PC-3 (cell line): Measurements from ENCODE around the gene SRRM3. TPM values are rescaled to one million over a fixed set of nuclear protein-coding genes. Genes with fewer than 3 reads are reported as not detected.

Experiments
- ATAC-seq: fragments of 200-7000 bp; cut with Tn5 transposase; 2 replicates; pipeline ENCODE4 v1.9.1; 2020; ENCODE audit warnings: mild to moderate bottlenecking, moderate library complexity
- BruUV-seq: library from RNA; stranded (reverse); fragments of 400-500 nt; replicated peaks from 2 replicates; lab custom pipeline; 2021; lab: Mats Ljungman, UMichigan
- CTCF ChIA-PET: fragments of 300-600 bp; sonication (Branson Sonifier 250); formaldehyde crosslinking; loops from one replicate; lab custom pipeline; 2022; ENCODE audit warnings: antibody characterized with exemption; lab: Charles Lee
- POLR2A ChIA-PET: fragments of 300-600 bp; sonication (Branson Sonifier 250); formaldehyde crosslinking; loops from one replicate; lab custom pipeline; 2022; ENCODE audit warnings: antibody characterized with exemption; ENCODE audit not compliant: unreplicated experiment; lab: Charles Lee
- DNase-seq: peaks from one replicate; pipeline ENCODE4 v3.0.0-alpha.2; 2015
- H2AFZ ChIP-seq: fragments of 300-600 bp; sonication (generic); 2 replicates; pipeline ENCODE4 v1.6.0; 2016; ENCODE audit warnings: antibody characterized with exemption, low read length
- H3F3A ChIP-seq: fragments of 300-600 bp; sonication (generic); one replicate; pipeline ENCODE4 v1.6.0; 2017; ENCODE audit warnings: antibody characterized with exemption, low read length, control low read depth, mild to moderate bottlenecking; ENCODE audit not compliant: unreplicated experiment
- H3K27ac ChIP-seq: fragments of 300-600 bp; sonication (generic); 2 replicates; pipeline ENCODE4 v1.5.1; 2016; ENCODE audit warnings: mild to moderate bottlenecking, low read length
- H3K27me3 ChIP-seq: fragments of 300-600 bp; sonication (generic); 2 replicates; pipeline ENCODE4 v1.6.1; 2016; ENCODE audit warnings: low read length, mixed read lengths
- H3K36me3 ChIP-seq: fragments of 300-600 bp; sonication (generic); 2 replicates; pipeline ENCODE4 v1.6.1; 2016; ENCODE audit warnings: low read depth, mixed run types, low read length, mixed read lengths
- H3K4me1 ChIP-seq: fragments of 300-600 bp; sonication (generic); 2 replicates; pipeline ENCODE4 v1.5.1; 2016; ENCODE audit warnings: low read length; ENCODE audit not compliant: insufficient read depth
- H3K4me2 ChIP-seq: fragments of 300-600 bp; sonication (generic); 2 replicates; pipeline ENCODE4 v1.6.0; 2016; ENCODE audit warnings: low read length
- H3K4me3 ChIP-seq: fragments of 300-600 bp; sonication (generic); 2 replicates; pipeline ENCODE4 v1.5.1; 2016; ENCODE audit warnings: mild to moderate bottlenecking, low read length, mixed read lengths
- H3K79me2 ChIP-seq: fragments of 300-600 bp; sonication (generic); 2 replicates; pipeline ENCODE4 v1.6.1; 2017; ENCODE audit warnings: low read length, mixed read lengths
- H3K9ac ChIP-seq: fragments of 300-600 bp; sonication (generic); 2 replicates; pipeline ENCODE4 v1.6.0; 2016; ENCODE audit warnings: mild to moderate bottlenecking, low read length
- H3K9me2 ChIP-seq: fragments of 300-600 bp; sonication (generic); replicated peaks from 2 replicates; pipeline ENCODE4 v1.6.1; 2016; ENCODE audit warnings: mixed run types, low read length, mixed read lengths
- H3K9me3 ChIP-seq: fragments of 300-600 bp; sonication (generic); 2 replicates; pipeline ENCODE4 v1.6.1; 2016; ENCODE audit warnings: low read length, mixed read lengths
- H4K20me1 ChIP-seq: fragments of 300-600 bp; sonication (generic); 2 replicates; pipeline ENCODE4 v1.6.1; 2016; ENCODE audit warnings: low read length, mixed read lengths
- EZH2 ChIP-seq: fragments of 300-600 bp; sonication (generic); IDR thresholded peaks from one replicate; pipeline ENCODE4 v1.6.1; 2017; ENCODE audit warnings: antibody characterized with exemption, mild to moderate bottlenecking, low read length; ENCODE audit not compliant: unreplicated experiment
- EZH2phosphoT487 ChIP-seq: fragments of 300-600 bp; sonication (generic); IDR thresholded peaks from 2 replicates; pipeline ENCODE4 v1.6.1; 2018; ENCODE audit warnings: mild to moderate bottlenecking, antibody characterized with exemption, low read length, borderline replicate concordance
- intact Hi-C: fragments of 100-400 bp; cut with micrococcal nuclease; formaldehyde crosslinking; loops from 2 replicates; pipeline ENCODE4 v1.9.0; 2023
- total RNA-seq: library from RNA; depleted of rRNA; stranded (reverse); fragments of >200 nt; gene quantifications from 2 replicates; pipeline ENCODE4 v1.2.3, GENCODE V29; 2014
- TF ChIP-seq, protein P1 (sequence below): fragments of 300-600 bp; sonication (generic); conservative IDR thresholded peaks from 2 replicates; pipeline ENCODE4 v1.5.1; 2017; ENCODE audit warnings: antibody characterized with exemption, low read depth, mild to moderate bottlenecking, low read length

Gene SRRM3
- total RNA-seq, 1 experiment from 2014 or later, result 0.66 TPM

DNA sequence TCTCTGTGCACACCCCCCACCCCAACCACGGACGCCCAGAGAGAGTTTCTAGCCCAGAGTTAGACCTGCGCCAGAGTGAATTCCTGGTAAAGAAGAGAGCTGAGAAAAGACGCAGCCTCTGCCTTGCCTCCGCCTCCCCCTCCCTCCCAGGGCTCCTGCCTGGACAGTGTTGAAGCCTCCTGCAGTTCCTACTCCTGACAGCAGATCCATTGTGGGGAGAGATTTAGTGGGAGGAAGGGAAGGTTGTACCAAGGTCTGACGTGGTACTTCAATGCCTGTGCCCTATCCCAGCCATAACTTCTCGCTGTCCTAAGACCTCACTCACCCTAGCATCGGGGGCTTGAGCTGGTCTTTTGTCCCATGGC, 952 bp downstream of the SRRM3 start:
- no peak overlapping the region for H3K27ac ChIP-seq
- no peaks in the 10 kb centered on the region for H3K9me3 ChIP-seq
- H3K79me2 ChIP-seq, result no peaks in the 10 kb centered on the region
- H3K36me3 ChIP-seq, result no peaks in the 10 kb centered on the region
- ChIA-PET POLR2A (no interaction called here), CTCF (no interaction called here)
- H3K4me2 ChIP-seq, result no peak overlapping the region
- TF ChIP-seq, protein P1, sequence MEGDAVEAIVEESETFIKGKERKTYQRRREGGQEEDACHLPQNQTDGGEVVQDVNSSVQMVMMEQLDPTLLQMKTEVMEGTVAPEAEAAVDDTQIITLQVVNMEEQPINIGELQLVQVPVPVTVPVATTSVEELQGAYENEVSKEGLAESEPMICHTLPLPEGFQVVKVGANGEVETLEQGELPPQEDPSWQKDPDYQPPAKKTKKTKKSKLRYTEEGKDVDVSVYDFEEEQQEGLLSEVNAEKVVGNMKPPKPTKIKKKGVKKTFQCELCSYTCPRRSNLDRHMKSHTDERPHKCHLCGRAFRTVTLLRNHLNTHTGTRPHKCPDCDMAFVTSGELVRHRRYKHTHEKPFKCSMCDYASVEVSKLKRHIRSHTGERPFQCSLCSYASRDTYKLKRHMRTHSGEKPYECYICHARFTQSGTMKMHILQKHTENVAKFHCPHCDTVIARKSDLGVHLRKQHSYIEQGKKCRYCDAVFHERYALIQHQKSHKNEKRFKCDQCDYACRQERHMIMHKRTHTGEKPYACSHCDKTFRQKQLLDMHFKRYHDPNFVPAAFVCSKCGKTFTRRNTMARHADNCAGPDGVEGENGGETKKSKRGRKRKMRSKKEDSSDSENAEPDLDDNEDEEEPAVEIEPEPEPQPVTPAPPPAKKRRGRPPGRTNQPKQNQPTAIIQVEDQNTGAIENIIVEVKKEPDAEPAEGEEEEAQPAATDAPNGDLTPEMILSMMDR, result no peak
- TF ChIP-seq EZH2 (no peak), EZH2phosphoT487 (no peak)
- intact Hi-C loops, result no loop called here
- no peaks in the 10 kb centered on the region for H4K20me1 ChIP-seq
- no TSS peak for BruUV-seq
- H3K9me2 ChIP-seq, result no peaks in the 10 kb centered on the region
- no peaks in the 10 kb centered on the region for H3K4me1 ChIP-seq
- no peak overlapping the region for H3K9ac ChIP-seq
- no peak overlapping the region for H3K4me3 ChIP-seq
- no peaks in the 10 kb centered on the region for H3F3A ChIP-seq
- H2AFZ ChIP-seq, result no peak overlapping the region
- DNase-seq, result no peak
- no peak for ATAC-seq
- peaks cover 19% of the 10 kb centered on the region for H3K27me3 ChIP-seq

DNA sequence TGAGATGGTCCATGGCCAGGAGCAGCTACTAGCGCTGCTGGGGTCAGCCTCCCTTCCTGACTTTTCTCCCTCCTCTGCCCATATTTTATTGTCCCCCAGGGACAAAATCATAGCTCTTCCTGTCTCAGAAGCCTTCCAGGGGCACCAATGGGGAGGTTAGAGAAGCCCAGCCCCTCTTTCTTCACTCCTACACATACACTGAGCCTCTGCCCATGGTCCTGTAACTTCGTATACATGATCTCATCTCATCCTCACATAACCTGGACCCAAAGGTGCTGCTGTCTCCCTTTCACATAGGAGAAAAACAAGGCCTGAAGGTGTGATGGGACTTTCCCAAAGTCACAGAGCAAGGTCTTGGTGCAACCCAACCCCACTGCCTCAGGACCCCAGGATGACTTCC, 2.5 kb downstream of the SRRM3 start:
- no peaks in the 10 kb centered on the region for H3K36me3 ChIP-seq
- no peaks in the 10 kb centered on the region for H4K20me1 ChIP-seq
- H2AFZ ChIP-seq, result no peak overlapping the region
- no peak overlapping the region for H3K4me3 ChIP-seq
- no peaks in the 10 kb centered on the region for H3K9me3 ChIP-seq
- H3K4me1 ChIP-seq, result no peaks in the 10 kb centered on the region
- ATAC-seq (no peak), DNase-seq (no peak)
- H3K27ac ChIP-seq, result no peak overlapping the region
- TF ChIP-seq, protein P1, result no peak
- no peak for TF ChIP-seq EZH2phosphoT487
- no peak for TF ChIP-seq EZH2
- no TSS peak for BruUV-seq
- H3K79me2 ChIP-seq, result no peaks in the 10 kb centered on the region
- H3K9ac ChIP-seq, result no peak overlapping the region
- H3K9me2 ChIP-seq, result no peaks in the 10 kb centered on the region
- peaks cover 27% of the 10 kb centered on the region for H3K27me3 ChIP-seq
- CTCF ChIA-PET, result no interaction called here
- POLR2A ChIA-PET, result interaction anchor here (0.5 kb wide), 1 partner anchor 476 kb away, joined by 3 read pairs; no protein-coding TSS in a partner anchor
- no peaks in the 10 kb centered on the region for H3F3A ChIP-seq
- no peak overlapping the region for H3K4me2 ChIP-seq
- intact Hi-C loops, result no loop called here

DNA sequence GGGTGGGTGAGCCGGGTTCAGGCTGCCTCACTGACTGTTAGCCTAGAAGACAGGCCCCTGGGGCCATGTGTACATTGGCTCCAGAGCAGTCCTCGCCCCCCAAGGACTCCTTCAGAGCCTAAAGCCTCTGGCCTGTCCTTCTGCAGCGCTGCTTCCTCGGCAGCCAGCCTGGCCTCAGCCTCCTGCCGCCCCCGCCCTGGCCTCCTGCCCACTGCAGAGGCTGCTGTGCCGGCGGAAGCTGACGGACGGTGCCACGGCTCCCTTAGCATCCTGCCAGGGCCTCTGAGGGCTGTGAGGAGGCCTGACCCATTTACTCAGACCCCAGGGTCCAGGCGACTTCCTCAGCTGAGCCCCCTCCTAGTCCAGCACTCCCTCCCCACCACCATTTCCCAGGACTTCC, 4.9 kb downstream of the SRRM3 start:
- no peak for DNase-seq
- H3K79me2 ChIP-seq, result no peaks in the 10 kb centered on the region
- no peak overlapping the region for H2AFZ ChIP-seq
- no peak overlapping the region for H3K4me2 ChIP-seq
- no peaks in the 10 kb centered on the region for H3K9me2 ChIP-seq
- no peak for ATAC-seq
- no peak overlapping the region for H3K9ac ChIP-seq
- no peak for TF ChIP-seq EZH2
- TF ChIP-seq, protein P1, result no peak
- H3K4me3 ChIP-seq, result no peak overlapping the region
- H3K9me3 ChIP-seq, result no peaks in the 10 kb centered on the region
- H3K4me1 ChIP-seq, result no peaks in the 10 kb centered on the region
- ChIA-PET POLR2A (no interaction called here), CTCF (no interaction called here)
- H3F3A ChIP-seq, result no peaks in the 10 kb centered on the region
- no peaks in the 10 kb centered on the region for H4K20me1 ChIP-seq
- no peak overlapping the region for H3K27ac ChIP-seq
- H3K27me3 ChIP-seq, result peaks cover 29% of the 10 kb centered on the region
- intact Hi-C loops, result no loop called here
- no peaks in the 10 kb centered on the region for H3K36me3 ChIP-seq
- BruUV-seq, result no TSS peak
